ENCODE results near the gene GOLGB1.
A peak's percentile ranks its signal among the peaks of the same experiment; 100 is the strongest.
"Not testable (repeated sequence)": the region's sequence is repeated elsewhere in the genome, so short reads cannot be mapped to it uniquely, and the experiment has no call there.

Gene GOLGB1

DNA sequence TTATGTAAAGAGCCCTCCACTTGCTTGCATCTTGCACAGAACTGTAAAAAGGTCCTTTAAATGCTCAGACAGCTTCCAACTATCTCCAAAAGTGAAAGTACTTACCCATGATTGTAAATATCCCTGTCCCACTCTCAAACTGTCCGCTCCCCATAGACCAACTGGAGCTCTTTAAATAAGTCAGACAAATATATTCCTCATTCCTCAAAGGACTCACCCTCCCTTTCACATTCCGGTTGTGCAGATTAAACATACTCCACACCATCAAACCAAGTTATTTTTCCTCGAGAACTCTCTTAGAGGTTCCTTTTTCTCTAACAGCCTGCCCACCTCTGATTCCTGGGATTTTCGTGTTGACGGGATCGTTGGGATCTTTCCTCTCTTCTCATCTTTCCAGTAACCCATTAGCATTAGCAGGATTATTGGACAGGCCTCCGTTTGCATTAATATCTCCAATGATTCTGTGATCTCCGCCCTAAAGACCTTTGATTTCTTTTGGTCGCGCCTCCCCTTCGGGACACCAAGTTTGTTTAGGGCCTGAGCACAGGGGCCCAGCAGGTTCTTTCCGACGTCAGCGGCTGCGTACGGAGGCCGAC lies 763 bp downstream of the GOLGB1 start:
- no peaks in the 10 kb centered on the region for H3K27me3 ChIP-seq (ENCODE audit: insufficient read depth, low read length, poor library complexity, severe bottlenecking)
- H3K9me3 ChIP-seq (ENCODE audit: insufficient read depth, low read depth, low read length): no peaks in the 10 kb centered on the region
- peak overlapping the region; percentile 82 for H3K9ac ChIP-seq (ENCODE audit: low read depth, low read length, poor library complexity, severe bottlenecking)
- H2AFZ ChIP-seq (ENCODE audit: low read length): peak overlapping the region; percentile 69
- no peaks in the 10 kb centered on the region for H3K36me3 ChIP-seq (ENCODE audit: insufficient read depth, low read length)
- peaks cover 43% of the 10 kb centered on the region for H3K79me2 ChIP-seq (ENCODE audit: insufficient read depth, low read length)
- H3K4me3 ChIP-seq (ENCODE audit: low read length, poor library complexity, severe bottlenecking): peak overlapping the region; percentile 98
- peak overlapping the region; percentile 89 for H3K4me2 ChIP-seq (ENCODE audit: low read depth, low read length, poor library complexity, severe bottlenecking)
- H4K20me1 ChIP-seq (ENCODE audit: insufficient read depth, low read length, poor library complexity, severe bottlenecking): peaks cover 32% of the 10 kb centered on the region
- H3K9me2 ChIP-seq (replicated peaks; ENCODE audit: low read depth, low read length): no peaks in the 10 kb centered on the region
- H3F3A ChIP-seq (ENCODE audit: low read depth): no peaks in the 10 kb centered on the region
- TF ChIP-seq, protein P1, sequence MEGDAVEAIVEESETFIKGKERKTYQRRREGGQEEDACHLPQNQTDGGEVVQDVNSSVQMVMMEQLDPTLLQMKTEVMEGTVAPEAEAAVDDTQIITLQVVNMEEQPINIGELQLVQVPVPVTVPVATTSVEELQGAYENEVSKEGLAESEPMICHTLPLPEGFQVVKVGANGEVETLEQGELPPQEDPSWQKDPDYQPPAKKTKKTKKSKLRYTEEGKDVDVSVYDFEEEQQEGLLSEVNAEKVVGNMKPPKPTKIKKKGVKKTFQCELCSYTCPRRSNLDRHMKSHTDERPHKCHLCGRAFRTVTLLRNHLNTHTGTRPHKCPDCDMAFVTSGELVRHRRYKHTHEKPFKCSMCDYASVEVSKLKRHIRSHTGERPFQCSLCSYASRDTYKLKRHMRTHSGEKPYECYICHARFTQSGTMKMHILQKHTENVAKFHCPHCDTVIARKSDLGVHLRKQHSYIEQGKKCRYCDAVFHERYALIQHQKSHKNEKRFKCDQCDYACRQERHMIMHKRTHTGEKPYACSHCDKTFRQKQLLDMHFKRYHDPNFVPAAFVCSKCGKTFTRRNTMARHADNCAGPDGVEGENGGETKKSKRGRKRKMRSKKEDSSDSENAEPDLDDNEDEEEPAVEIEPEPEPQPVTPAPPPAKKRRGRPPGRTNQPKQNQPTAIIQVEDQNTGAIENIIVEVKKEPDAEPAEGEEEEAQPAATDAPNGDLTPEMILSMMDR (conservative IDR thresholded peaks at IDR 0.05; ENCODE audit: low read length): no peak
- no peak for TF ChIP-seq EZH2phosphoT487 (IDR thresholded peaks at IDR 0.05; ENCODE audit: borderline replicate concordance)
- peaks cover 37% of the 10 kb centered on the region for H3K4me1 ChIP-seq (ENCODE audit: insufficient read depth, low read length, poor library complexity, severe bottlenecking)

DNA sequence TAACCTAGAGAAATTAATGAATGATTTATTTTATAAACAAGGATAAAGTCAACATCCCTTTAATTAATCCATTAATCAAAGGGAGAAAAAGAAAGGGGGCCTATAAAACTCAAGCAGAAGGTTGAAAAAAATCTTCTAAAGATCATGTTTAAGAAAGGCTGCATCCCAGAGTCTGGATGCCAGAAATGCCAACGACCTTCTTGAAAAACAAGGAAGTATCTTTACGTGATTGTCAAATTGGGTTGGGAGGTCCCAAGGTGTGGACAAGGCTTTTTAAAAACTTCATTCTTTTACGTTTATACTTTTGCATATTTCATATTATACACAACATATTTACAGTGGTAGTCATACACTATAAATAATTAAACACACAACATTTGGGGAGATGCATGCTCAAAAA lies 1.6 kb downstream of the GOLGB1 start:
- TF ChIP-seq, protein P1 (conservative IDR thresholded peaks at IDR 0.05; ENCODE audit: low read length): no peak
- TF ChIP-seq EZH2phosphoT487 (IDR thresholded peaks at IDR 0.05; ENCODE audit: borderline replicate concordance): no peak
- Histone ChIP-seq H3K4me3 (ENCODE audit: low read length, poor library complexity, severe bottlenecking) (peak overlapping the region; percentile 98), H3K79me2 (ENCODE audit: insufficient read depth, low read length) (peaks cover 47% of the 10 kb centered on the region)

DNA sequence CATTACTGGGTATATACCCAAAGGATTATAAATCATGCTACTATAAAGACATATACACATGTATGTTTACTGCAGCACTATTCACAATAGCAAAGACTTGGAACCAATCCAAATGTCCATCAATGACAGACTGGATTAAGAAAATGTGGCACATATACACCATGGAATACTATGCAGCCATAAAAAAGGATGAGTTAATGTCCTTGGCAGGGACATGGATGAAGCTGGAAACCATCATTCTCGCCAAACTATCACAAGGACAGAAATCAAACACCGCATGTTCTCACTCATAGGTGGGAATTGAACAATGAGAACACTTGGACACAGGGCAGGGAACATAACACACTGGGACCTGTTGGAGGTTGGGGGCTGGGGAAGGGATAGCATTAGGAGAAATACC lies 6.4 kb downstream of the GOLGB1 start:
- Histone ChIP-seq H3K79me2 (ENCODE audit: insufficient read depth, low read length) (peaks cover 67% of the 10 kb centered on the region), H4K20me1 (ENCODE audit: insufficient read depth, low read length, poor library complexity, severe bottlenecking) (peaks cover 45% of the 10 kb centered on the region), H3K4me1 (ENCODE audit: insufficient read depth, low read length, poor library complexity, severe bottlenecking) (peaks cover 37% of the 10 kb centered on the region)
- H3K9me2 ChIP-seq (replicated peaks; ENCODE audit: low read depth, low read length); H3K4me2 ChIP-seq (ENCODE audit: low read depth, low read length, poor library complexity, severe bottlenecking); H3F3A ChIP-seq (ENCODE audit: low read depth); H3K36me3 ChIP-seq (ENCODE audit: insufficient read depth, low read length); H3K9me3 ChIP-seq (ENCODE audit: insufficient read depth, low read depth, low read length); H3K9ac ChIP-seq (ENCODE audit: low read depth, low read length, poor library complexity, severe bottlenecking); H3K4me3 ChIP-seq (ENCODE audit: low read length, poor library complexity, severe bottlenecking); H3K27me3 ChIP-seq (ENCODE audit: insufficient read depth, low read length, poor library complexity, severe bottlenecking); H2AFZ ChIP-seq (ENCODE audit: low read length): not testable (repeated sequence)

More for the DNA sequence above, 1.6 kb downstream of the GOLGB1 start:
- peak overlapping the region; percentile 82 for H3K9ac ChIP-seq (ENCODE audit: low read depth, low read length, poor library complexity, severe bottlenecking)
- peak overlapping the region; percentile 89 for H3K4me2 ChIP-seq (ENCODE audit: low read depth, low read length, poor library complexity, severe bottlenecking)
- no peaks in the 10 kb centered on the region for H3K9me2 ChIP-seq (replicated peaks; ENCODE audit: low read depth, low read length)
- no peaks in the 10 kb centered on the region for H3K9me3 ChIP-seq (ENCODE audit: insufficient read depth, low read depth, low read length)
- H3K27me3 ChIP-seq (ENCODE audit: insufficient read depth, low read length, poor library complexity, severe bottlenecking): no peaks in the 10 kb centered on the region
- H2AFZ ChIP-seq (ENCODE audit: low read length): no peak overlapping the region
- no peaks in the 10 kb centered on the region for H3K36me3 ChIP-seq (ENCODE audit: insufficient read depth, low read length)
- peaks cover 37% of the 10 kb centered on the region for H3K4me1 ChIP-seq (ENCODE audit: insufficient read depth, low read length, poor library complexity, severe bottlenecking)
- H4K20me1 ChIP-seq (ENCODE audit: insufficient read depth, low read length, poor library complexity, severe bottlenecking): peaks cover 32% of the 10 kb centered on the region
- H3F3A ChIP-seq (ENCODE audit: low read depth): no peaks in the 10 kb centered on the region

DNA sequence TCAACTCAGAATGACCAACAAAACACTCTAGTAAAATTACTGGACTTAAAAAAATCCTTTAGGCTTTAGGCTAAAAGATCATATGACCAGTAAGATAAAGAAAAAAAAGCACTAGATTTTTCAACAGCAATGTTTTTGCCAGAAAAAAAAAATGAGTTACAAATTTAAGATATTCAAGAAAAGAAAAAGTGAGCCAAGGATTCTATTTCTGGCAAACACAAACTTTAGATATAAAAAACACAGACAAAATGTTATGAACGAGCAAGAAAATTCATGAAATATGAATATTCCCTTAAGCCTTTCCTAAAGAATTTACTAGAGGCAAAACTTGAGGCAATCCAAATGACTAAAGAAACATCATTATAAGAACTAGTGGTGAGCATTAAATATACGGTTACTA lies 8.6 kb downstream of the GOLGB1 start:
- H3K27me3 ChIP-seq (ENCODE audit: insufficient read depth, low read length, poor library complexity, severe bottlenecking): no peaks in the 10 kb centered on the region
- no peak overlapping the region for H2AFZ ChIP-seq (ENCODE audit: low read length)
- no peaks in the 10 kb centered on the region for H3K9me3 ChIP-seq (ENCODE audit: insufficient read depth, low read depth, low read length)
- H4K20me1 ChIP-seq (ENCODE audit: insufficient read depth, low read length, poor library complexity, severe bottlenecking): peaks cover 26% of the 10 kb centered on the region
- H3K4me3 ChIP-seq (ENCODE audit: low read length, poor library complexity, severe bottlenecking): no peak overlapping the region
- H3K4me1 ChIP-seq (ENCODE audit: insufficient read depth, low read length, poor library complexity, severe bottlenecking): peaks cover 24% of the 10 kb centered on the region
- H3F3A ChIP-seq (ENCODE audit: low read depth): no peaks in the 10 kb centered on the region
- peaks cover 69% of the 10 kb centered on the region for H3K79me2 ChIP-seq (ENCODE audit: insufficient read depth, low read length)
- no peaks in the 10 kb centered on the region for H3K9me2 ChIP-seq (replicated peaks; ENCODE audit: low read depth, low read length)
- TF ChIP-seq EZH2phosphoT487 (IDR thresholded peaks at IDR 0.05; ENCODE audit: borderline replicate concordance): no peak
- TF ChIP-seq, protein P1 (conservative IDR thresholded peaks at IDR 0.05; ENCODE audit: low read length): no peak
- H3K36me3 ChIP-seq (ENCODE audit: insufficient read depth, low read length): no peaks in the 10 kb centered on the region
- H3K9ac ChIP-seq (ENCODE audit: low read depth, low read length, poor library complexity, severe bottlenecking): no peak overlapping the region
- no peak overlapping the region for H3K4me2 ChIP-seq (ENCODE audit: low read depth, low read length, poor library complexity, severe bottlenecking)

Measured in Loucy (cell line).